GM18508 (cell line): ENCODE measurements around the gene DDX11.
"Not testable (repeated sequence)": the region's sequence is repeated elsewhere in the genome, so short reads cannot be mapped to it uniquely, and the experiment has no call there.

Source experiments
- ATAC-seq: cut with Tn5 transposase; IDR thresholded peaks from one replicate; pipeline ENCODE4 v1.9.1; 2021; ENCODE audit warnings: moderate number of reproducible peaks; ENCODE audit not compliant: insufficient read depth, unreplicated experiment

Gene DDX11

GRCh38 chr12:31119192-31119802 lies 45.6 kb downstream of the DDX11 start:
- no peak for ATAC-seq

- no peak for ATAC-seq
Measured at GRCh38 chr12:31119803-31120211, 46.1 kb downstream of the DDX11 start.

GRCh38 chr12:31120392-31121008 lies 46.8 kb downstream of the DDX11 start:
- no peak for ATAC-seq

- ATAC-seq: not testable (repeated sequence)
Measured at GRCh38 chr12:31121022-31121728, 47.5 kb downstream of the DDX11 start.

GRCh38 chr12:31122481-31122880 lies 48.8 kb downstream of the DDX11 start:
- ATAC-seq: no peak

GRCh38 chr12:31124158-31124557 lies 50.5 kb downstream of the DDX11 start:
- ATAC-seq: not testable (repeated sequence)

- ATAC-seq: not testable (repeated sequence)
Measured at GRCh38 chr12:31125171-31125570, 51.5 kb downstream of the DDX11 start.

GRCh38 chr12:31127209-31127848 lies 53.7 kb downstream of the DDX11 start:
- ATAC-seq: not testable (repeated sequence)

GRCh38 chr12:31136581-31136980 lies 62.9 kb downstream of the DDX11 start:
- ATAC-seq: not testable (repeated sequence)

- ATAC-seq: not testable (repeated sequence)
Measured at GRCh38 chr12:31144768-31145167, 71.1 kb downstream of the DDX11 start.

- ATAC-seq: not testable (repeated sequence)
Measured at GRCh38 chr12:31145296-31145695, 71.6 kb downstream of the DDX11 start.

GRCh38 chr12:31147415-31147814 lies 73.8 kb downstream of the DDX11 start:
- not testable (repeated sequence) for ATAC-seq

GRCh38 chr12:31150766-31151165 lies 77.1 kb downstream of the DDX11 start:
- not testable (repeated sequence) for ATAC-seq
